CD4-positive, alpha-beta T cell treated with Interleukin-10 for 1 hour (primary cell): ENCODE measurements around the gene TRIP13.
"Not testable (repeated sequence)": the region's sequence is repeated elsewhere in the genome, so short reads cannot be mapped to it uniquely, and the experiment has no call there.

Experiments used
- DNase-seq: peaks from one replicate; pipeline ENCODE4 v3.0.0-alpha.2; 2020

The TRIP13 gene

DNA sequence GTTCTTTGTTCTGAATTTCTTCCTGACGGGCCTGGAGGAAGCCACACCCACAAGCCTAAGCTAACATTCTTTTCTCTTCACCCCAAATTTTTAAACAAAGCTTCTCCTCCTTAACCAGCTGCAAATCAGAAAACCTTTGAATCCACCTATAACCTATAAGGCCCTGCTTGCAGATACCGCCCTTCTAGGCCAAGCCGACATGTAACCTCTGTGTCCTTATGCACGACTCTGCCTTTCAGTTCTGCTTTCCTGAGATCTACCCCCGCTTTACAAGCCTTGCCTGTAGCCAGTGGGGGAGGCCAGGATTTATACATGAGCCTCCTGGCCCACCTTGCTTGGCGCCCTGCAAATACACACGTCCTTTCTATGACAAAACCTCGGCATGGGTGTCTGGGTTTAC lies 19.4 kb upstream of the TRIP13 start:
- DNase-seq, result no peak

DNA sequence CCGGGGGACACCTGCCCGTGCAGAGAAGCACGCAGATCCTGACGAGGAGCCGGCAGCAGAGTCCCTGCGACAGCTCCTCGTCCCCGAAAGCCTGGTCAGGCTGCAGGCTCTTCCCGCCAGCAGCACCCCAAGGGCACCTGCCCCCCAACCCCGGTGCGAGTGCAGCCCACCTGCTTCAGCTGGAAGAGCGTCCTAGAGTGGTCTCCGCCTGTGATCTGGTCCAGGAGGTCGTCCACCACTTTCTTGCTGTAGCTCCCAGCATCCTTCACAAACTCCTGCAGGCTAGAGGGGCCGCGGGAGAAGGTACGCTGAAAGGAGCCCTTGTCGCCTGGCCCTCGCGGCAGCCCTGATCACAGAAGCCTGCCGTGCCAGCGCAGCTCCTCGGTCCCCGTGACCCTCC lies 16.8 kb upstream of the TRIP13 start:
- DNase-seq, result no peak

DNA sequence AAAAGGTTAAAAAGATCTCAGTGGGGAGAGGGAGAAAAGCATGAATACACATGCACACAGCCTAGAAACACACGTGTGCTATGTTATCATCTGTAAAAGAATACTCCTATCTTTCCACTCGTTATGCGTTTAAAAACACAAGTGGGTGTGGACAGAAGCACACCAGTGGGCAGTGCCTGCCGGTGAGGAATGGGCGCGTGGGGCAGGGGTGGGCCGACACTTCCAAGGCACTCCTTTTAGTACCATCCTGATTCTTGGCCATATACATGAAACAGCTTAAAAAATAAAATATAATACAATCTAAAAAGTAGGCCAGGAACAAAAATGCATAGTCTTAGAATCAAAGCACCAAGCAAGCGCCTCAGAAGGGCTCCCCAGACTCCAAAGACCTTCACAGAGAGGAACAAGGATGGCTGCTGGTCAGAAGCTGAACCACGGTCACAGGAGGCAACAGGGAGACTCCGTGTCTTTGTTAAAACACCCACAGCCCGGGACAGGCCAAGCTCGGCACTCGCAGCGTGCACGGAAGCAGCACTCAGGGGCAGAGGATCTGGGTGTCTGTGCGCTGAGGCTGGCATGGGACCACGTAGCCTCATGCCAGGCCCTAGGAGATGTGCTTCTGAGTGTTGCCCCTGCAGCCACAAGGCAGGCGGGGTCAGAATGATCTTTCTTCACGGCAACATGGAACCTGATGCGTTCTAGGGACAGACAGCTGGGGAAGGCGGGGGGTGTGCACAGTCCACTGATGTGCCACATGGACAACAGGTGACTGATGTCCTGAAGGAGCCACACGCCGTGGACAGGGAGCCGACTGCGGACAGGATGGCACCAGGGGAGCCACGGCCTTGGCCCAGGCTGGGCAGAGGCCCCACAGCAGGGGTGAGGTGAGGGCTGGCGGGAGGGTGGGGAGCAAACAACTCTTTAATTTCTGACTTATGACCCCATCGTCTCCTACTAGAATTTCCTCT lies 16.0 kb upstream of the TRIP13 start:
- DNase-seq, result no peak

DNA sequence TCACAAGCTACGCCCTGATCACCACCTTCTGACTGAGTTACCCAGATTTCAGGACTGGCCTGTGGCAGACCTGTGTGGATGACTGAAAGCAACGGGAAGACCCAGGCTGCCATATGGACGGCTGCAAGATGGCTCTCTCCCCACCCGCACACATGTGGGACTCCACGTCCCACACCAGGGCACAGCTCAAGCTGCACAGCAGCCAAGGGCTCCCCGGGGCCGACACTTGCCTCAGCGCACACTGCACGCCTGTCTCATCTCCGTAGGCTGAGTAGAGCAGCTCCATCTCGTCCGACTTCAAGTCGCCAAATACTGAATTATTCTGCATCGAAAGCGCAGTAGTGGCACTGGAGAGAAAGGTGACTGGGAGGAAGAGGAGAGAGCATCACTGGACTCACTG lies 14.6 kb upstream of the TRIP13 start:
- DNase-seq, result no peak

DNA sequence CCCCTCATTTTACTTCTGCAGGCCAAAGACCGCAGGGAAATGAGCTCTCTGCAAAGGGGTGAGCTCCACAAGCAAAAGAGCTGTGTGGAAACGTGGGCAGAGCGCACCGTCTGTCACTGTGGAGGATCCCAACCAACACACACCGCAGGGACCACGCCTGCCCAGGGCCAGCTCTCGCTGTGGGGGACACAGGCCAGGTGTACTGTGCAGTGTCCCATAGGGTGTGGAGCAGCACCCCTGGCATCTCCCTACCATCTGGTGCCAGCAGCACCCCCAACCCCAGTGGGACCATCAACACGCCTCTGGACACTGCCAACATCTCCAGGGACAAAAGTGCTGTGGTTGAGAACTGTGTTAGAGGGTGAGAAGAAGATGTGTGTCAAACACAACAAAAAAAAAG lies 14.0 kb upstream of the TRIP13 start:
- DNase-seq, result not testable (repeated sequence)

DNA sequence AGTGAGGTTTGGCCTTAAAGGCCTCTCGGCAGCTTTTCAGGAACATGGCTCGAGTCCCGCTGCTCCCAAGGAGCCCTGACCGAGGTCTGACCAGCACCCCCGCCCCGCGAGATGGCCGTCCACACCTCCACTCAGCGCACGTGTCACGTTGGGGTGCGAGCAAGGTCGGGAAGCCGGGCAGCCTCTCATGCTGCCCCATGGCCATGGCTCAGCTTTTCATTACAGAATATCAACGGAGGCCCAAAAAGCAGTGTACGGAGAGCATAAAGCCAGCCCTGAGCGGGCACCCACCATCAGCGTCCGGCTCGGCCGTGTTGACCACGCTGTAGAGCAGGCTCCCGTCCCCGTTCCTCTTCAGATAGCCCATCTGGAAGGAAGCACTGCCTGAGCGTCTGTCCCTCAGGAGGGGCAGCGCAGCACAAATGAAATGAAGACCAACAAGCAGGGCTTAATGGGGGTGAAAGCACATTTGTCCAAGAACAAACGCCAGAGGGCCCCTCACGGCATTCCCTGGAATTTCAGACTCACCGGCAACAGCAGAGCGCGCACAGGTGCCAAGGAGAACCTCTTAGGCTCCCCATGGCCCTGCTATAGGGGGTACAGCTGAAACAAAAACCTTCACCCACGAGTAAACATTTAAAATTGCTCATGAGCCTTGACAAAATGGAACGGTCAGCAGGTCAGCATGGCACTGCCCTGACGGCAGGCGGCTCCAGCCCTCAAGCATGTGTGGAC lies 11.7 kb upstream of the TRIP13 start:
- no peak for DNase-seq

DNA sequence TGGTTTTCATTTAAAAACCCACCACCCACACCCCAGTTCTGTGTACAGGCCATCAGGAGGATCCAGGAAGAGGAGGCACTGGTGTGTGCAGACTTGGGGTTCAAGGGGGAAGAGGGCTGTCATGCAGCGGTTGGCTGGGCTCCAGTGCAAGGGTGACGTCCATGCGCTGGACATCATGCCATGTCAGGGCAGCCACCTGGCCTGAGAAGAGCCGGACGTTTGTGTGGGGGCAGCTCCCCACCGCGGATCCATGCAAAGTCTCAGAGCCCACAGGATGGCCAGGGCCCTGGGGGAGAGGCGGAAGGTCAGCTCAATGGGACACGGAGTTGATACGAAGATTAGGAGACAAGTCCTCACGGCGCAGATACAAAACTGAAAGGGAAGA lies 11.1 kb upstream of the TRIP13 start:
- DNase-seq, result no peak

DNA sequence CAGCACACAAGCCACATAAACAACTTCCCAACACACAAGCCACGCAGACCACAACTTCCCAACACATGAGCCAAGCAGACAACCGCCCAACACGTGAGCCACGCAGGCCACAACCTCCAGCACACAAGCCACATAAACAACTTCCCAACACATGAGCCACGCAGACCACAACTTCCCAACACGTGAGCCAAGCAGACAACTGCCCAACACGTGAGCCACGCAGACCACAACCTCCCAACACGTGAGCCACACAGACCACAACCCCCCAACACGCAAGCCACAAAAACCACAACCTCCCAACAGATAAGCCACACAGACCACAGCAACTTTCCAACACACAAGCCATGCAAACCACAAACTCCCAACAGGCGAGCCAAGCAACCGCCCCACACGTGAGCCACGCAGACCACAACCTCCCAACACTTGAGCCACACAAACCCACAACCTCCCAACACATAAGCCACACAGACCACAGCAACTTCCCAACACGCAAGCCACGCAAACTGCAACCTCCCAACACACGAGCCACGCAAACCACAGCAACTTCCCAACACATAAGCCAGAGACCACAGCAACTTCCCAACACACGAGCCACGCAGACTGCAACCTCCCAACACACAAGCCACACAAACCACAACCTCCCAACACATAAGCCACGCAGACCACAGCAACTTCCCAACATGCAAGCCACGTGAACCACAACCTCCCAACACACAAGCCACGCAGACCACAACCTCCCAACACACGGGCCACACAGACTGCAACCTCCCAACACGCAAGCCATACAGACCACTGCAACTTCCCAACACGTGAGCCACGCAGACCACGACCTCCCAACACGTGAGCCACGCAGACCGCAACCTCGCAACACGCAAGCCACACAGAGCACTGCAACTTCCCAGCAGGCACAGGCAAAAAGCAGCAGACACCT lies 10.2 kb upstream of the TRIP13 start:
- DNase-seq, result peak; percentile 26

DNA sequence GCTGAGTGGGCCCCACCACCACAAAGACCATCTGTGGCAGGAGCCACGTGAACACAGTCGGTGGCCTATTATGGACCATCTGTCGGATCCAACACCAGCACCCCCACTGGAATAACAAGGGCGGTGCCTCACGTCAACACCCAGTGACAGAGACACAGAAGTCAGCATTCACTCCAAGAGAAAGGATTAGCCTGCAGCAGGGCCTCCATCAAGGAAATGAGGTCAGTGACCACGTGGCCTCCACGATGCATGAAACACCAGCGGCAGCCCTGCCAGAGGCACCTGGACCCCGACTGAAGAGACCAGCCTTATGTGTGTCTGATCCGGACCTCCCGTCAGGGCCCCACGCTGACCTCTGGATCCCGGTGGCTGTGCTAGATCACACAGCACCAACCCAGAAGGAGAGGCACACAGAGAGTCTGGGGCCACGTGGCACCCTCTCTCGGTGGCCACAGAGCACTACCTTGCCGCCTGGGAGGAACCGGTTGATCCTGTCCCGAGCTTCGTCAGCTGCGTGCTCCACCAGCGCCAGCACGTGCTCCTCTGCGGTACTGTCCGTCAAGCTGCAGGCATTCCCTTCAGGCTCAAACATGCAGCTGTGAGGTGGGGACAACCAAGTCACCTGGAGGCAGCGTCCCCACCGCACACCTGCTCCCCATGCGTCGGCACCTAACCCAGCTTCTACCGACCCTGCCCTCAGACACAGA lies 9.1 kb upstream of the TRIP13 start:
- no peak for DNase-seq

DNA sequence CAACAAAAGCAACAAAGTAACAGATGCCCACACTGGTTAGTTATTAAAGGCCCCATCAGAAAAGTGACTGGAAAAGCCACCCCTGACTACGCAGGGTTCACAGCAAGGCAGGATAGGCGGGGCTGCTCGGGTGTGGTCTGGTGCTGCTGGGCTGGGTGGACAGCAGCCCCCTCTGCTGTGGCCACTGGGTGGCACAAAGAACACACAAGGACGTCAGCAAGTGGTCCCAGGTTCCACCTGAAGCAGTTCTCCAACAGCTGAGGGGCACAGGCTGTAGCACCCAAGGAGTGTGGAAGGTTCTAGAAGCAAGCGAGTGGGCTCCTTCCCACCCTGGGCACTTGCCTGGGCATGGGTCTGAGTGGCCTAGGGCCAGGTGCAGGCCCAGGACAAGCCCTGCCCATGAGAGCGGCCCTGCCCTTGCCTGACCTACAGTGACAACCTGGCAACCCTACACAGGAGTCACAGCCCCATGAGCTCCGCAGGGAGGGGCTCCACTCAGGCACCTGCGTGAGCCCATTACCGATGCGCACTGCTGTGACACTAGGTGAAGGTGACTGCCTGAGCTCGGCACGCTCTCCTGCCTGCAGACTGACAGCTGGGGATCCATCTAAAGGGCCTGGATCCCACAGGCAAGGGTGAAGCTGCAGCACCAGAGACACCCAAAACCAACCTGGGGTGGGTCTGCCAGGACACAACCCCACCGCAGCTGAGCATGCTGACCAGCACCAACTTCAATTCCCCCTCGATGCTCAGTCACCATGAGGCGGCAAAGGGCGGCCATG lies 8.1 kb upstream of the TRIP13 start:
- no peak for DNase-seq

DNA sequence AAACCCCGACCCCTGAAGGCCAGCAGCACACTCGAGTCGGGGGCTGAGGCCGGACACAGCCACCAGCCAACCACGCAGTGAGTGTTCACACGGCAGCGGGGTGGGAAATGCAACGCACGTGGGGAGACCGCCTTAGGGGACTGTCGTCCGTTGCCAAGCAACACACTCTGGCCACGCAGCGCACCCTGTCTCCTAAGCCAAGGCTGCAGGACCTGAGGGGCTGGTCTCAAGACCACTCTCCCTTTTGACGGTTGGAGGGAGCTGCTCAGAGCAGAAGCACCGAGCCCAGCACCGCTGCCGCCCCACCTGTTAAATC lies 7.6 kb upstream of the TRIP13 start:
- DNase-seq, result no peak

DNA sequence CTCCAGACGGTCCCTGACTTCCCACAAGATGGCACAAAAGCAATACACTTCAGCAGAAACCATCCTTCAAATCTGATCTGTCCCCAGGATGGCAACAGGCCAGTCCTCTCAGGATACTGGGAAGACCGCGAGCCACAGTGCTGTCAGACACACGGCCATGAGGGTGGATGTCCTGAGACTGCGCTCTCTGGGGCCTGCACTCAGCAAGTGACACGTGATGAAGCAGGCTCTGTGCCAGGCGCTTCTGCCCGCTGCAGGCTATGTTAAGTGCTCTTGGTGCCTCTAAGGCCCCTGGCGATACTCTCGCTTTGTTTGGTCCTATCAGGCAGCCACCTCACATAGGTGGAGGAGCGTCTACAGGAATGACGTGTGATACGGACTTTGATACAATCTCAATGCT lies 7.2 kb upstream of the TRIP13 start:
- no peak for DNase-seq

DNA sequence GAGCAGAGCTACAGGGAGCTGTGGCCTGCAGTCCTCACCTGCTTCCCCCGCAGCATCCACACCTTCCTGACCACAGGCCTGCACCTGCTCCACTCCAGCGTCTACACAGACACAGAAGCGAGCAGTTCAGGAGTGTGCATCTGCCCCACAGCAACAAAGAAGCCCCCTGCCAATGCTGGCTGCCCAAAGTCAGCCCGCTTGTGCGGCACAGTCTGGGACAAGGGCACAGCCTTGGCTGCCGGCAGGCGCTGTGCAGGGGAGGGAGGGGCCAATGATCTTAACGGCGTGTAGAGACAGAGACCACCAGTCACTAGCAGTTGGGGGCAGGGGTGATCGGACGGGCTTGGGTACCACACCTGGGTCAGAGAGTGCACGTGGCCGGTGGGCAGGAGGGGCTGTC lies 6.6 kb upstream of the TRIP13 start:
- no peak for DNase-seq

DNA sequence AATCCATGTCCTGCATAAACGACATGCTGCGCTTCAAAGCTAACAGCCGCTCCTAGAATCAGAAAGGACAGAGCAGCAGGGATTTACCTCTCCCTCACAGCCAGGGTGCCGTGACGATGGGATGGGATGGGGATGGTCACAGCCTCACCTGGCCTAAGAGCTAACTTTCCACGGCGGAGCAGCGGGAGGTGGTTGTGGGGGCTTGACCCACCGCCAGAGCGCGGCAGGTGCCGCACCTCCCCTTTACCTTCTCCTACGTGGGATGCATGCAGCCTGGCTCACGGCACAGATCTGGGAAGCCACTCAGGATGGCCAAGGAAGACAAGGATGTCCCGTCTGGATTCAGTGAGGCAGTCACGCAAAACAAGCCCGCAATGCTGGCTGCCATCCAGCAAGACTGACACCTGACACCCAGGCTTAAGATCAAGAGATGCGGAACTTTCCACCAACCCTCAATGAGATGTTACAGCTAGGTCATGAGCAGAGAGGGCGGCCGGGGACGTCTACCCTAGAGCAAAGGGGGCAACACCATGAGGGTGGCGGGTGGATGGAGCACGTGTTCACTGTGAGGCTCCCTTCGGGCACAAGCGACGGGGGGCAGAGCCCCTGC lies 5.9 kb upstream of the TRIP13 start:
- DNase-seq, result no peak

DNA sequence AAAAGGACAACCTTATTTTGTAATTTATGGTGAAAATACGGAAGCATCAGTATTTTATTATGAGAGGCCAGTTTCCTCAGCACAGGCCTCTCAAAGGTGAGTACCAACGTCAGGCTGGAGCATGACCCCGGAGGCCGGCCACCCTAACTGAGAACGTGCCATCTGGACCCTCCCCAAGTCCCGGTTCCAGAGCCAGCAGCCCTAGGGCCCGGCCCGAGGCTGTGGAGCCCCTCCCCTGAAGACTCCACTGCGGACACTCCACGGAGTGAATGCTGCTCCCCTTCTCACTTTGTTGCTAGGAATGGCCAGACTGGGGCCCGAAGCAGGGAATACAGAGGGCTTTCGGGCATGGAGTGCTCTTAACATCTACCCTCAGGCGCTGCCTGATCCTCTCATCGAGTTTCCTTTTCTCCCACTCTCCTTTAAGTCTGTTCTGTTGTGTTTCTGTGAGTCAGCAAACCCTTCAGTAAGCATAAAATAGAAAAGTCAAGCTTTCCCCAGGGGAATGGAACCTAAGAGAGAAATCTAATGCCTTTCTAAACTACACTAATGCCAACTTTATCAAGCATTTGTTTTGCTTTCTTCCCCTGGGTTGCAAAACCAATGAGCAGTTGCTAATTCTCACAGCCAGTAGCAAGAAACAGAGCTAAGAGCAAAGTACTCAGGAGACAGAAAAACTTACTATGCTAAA lies 4.6 kb upstream of the TRIP13 start:
- DNase-seq, result no peak

DNA sequence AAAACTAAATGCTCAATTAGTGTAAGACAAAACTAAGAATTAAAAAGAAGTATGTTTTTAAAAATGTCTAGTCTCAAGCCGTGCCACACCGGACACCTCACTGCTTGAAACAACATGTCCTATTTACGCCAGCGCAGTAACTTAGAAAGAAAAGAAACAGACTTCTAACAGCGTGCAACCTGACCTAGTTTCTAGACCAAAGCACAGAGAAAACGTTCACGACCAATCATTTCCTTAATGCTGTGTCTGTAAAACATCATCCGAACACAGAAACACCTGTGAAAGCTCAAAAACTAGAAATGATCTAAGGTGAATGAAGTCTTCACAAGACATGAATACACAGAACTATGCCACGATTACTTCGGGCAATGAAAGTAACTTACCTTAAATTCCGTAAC lies 4.0 kb upstream of the TRIP13 start:
- no peak for DNase-seq

DNA sequence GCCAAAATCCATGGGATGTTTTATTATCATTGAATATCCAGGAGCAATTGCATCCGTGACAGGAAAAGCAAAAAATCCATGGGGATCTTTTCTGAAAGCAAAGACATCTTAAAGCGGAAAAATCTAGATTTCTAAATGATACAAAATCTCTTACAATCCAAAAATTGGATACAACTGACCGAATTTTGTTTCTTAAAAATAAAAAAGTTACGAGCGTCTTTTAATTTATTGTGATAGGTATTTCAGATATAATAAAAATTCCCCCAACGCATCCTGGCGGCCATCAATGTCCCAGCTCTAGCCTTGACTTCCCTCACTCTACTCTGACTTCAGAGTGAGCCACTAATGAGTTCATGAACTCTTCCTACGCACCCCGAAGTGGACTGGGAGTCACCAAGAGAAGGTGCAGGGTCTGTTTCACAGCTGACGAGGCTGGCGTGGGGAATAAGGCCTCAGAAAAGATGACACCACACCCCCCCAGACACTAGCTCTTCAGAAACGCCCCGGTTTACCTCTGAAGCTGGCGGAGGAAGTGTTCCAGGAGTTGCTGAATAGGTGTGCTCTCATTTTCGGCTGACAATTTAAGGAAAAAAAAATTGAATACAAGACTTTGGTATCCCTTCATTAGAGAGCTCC lies 3.5 kb upstream of the TRIP13 start:
- DNase-seq, result no peak

DNA sequence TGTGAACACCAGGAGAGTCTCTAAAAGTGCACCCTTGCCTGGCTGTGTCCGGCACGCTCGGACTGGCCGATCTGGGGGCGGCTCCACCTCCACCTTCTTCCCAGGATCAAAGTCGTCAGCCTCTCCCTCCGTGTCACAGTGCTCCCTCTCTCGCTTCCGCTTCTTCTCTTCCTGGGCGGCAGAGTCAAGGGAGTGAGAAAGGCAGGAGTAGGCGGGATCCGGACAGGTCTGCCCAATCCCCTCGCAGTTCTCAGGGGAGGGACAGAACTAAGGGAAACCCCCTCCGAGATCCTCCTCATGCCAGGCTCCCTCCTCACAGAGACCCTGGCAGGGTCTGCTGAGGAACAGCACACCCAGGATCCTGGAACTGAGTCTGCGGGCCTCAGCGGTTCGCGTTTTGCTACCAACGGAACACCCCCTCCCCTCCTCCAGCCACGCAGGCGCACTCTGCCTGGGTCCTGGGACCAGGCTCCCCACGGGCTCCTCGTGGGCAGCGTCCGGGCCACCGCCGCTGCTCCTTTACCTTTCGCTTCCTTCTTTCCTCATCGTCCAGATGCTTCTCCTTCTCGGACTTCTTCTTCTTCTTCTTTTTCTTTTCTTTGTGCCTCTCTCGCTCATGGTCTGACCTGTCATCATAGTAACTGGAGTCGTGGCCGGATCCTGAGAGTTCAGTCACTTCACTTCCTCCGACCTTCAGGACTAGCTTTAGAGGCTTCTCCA lies 1.4 kb upstream of the TRIP13 start:
- DNase-seq, result no peak

DNA sequence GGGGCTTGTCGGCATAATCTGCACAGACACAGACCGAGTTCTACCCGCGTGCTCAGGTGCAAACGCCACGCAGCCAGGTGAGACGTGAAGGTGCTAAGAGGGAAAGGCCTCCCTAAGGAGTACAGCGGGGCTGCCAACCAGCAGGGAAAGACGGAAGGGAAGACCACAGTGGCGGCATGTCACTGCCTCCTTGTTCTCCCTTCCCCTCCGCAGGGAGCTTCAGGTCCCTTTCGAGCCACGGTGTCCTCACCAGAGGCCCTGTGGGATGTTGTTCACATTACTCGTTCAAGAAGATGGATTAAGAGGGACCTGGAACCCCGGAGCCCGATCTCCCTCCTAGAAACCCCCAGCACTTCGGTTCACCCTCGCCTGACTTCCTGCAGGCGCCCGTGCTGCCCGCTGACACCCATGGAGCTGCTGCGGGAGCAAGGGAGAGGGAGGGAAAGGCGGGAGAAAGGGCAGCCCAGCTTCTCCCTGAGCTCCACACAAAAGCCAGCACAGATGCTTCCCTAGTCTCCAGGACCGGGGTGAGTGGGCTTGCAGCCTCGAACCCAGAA lies 769 bp upstream of the TRIP13 start:
- peak; percentile 9 for DNase-seq
